Astrocyte of the cerebellum (primary cell): Measurements from ENCODE around the gene MEMO1.

Experiments
- DNase-seq: peaks from one replicate; pipeline ENCODE4 v3.0.0-alpha.2; 2011; ENCODE audit warnings: low read depth
- H3K4me3 ChIP-seq: 2 replicates; pipeline ENCODE4 v1.5.1; 2011; ENCODE audit warnings: mild to moderate bottlenecking, low read depth, low read length, moderate library complexity
- CTCF ChIP-seq: IDR thresholded peaks from 2 replicates; pipeline ENCODE4 v1.5.1; 2012; ENCODE audit warnings: low read length, low read depth, moderate library complexity, mild to moderate bottlenecking; ENCODE audit errors: missing control alignments
- in situ Hi-C: cut with HindIII; loops from 2 replicates; pipeline ENCODE4 v1.10.0; 2017; ENCODE audit warnings: low sequenced_read_pairs

MEMO1 gene

GRCh38 chr2:31937741-31938140 lies 73.1 kb downstream of the MEMO1 start:
- DNase-seq: no peak
- no peak overlapping the region for H3K4me3 ChIP-seq
- in situ Hi-C loops: no loop called here
- no peak for TF ChIP-seq CTCF

- no peak for DNase-seq
- in situ Hi-C loops: no loop called here
- TF ChIP-seq CTCF: no peak
- H3K4me3 ChIP-seq: no peak overlapping the region
Measured at GRCh38 chr2:31935370-31935769, 75.4 kb downstream of the MEMO1 start.

- DNase-seq: no peak
- in situ Hi-C loops: no loop called here
- H3K4me3 ChIP-seq: no peak overlapping the region
- TF ChIP-seq CTCF: no peak
Measured at GRCh38 chr2:31933066-31933465, 77.7 kb downstream of the MEMO1 start.

- in situ Hi-C loops: no loop called here
- DNase-seq: no peak
- H3K4me3 ChIP-seq: no peak overlapping the region
- no peak for TF ChIP-seq CTCF
Measured at GRCh38 chr2:31932589-31932988, 78.2 kb downstream of the MEMO1 start.

- DNase-seq: no peak
- in situ Hi-C loops: no loop called here
- TF ChIP-seq CTCF: no peak
- H3K4me3 ChIP-seq: no peak overlapping the region
Measured at GRCh38 chr2:31931916-31932315, 78.9 kb downstream of the MEMO1 start.

GRCh38 chr2:31925517-31925916 lies 85.3 kb downstream of the MEMO1 start:
- no peak for TF ChIP-seq CTCF
- no peak overlapping the region for H3K4me3 ChIP-seq
- in situ Hi-C loops: no loop called here
- DNase-seq: no peak

GRCh38 chr2:31923662-31924061 lies 87.1 kb downstream of the MEMO1 start:
- no peak for DNase-seq
- no peak for TF ChIP-seq CTCF
- in situ Hi-C loops: no loop called here
- no peak overlapping the region for H3K4me3 ChIP-seq
